Esophagus muscularis mucosa (tissue), 4 donors: ENCODE data around the gene KCNAB3. TPM values are rescaled to one million over a fixed set of nuclear protein-coding genes. Genes with fewer than 3 reads are reported as not detected.

Experiments
- DNase-seq: peaks from one replicate; pipeline ENCODE4 v3.0.0-alpha.2; 2017; ENCODE audit errors: extremely low spot score
- H3K27ac ChIP-seq, 4 donors: fragments of 200-600 bp; sonication (generic); replicated peaks in 1 of 4; 1 replicate in 3 of 4; 2 replicates in 1 of 4; pipeline ENCODE4 v1.5.1; 2016 to 2019; ENCODE audit warnings: mild to moderate bottlenecking in 1 of 4
- H3K27me3 ChIP-seq, 4 donors: fragments of 200-600 bp; sonication (generic); one replicate each; pipeline versions ENCODE4 v1.5.1 to v1.6.0; 2016 to 2019
- H3K36me3 ChIP-seq, 4 donors: fragments of 200-600 bp; sonication (generic); one replicate each; pipeline ENCODE4 v1.5.1; 2016 to 2019
- H3K4me1 ChIP-seq, 4 donors: fragments of 200-600 bp; sonication (generic); one replicate each; pipeline ENCODE4 v1.5.1; 2016 to 2019
- H3K4me3 ChIP-seq, 4 donors: fragments of 200-600 bp; sonication (generic); 1 replicate in 2 of 4; 2 replicates in 2 of 4; pipeline ENCODE4 v1.5.1; 2016 to 2019; ENCODE audit warnings: mild to moderate bottlenecking in 4 of 4, moderate library complexity in 1 of 4
- H3K9me3 ChIP-seq, 4 donors: fragments of 200-600 bp; sonication (generic); 1 replicate in 3 of 4; 2 replicates in 1 of 4; pipeline ENCODE4 v1.5.1; 2016 to 2019
- EP300 ChIP-seq: sonication (generic); formaldehyde crosslinking; IDR thresholded peaks from one replicate; pipeline ENCODE4 v1.6.1; 2017; ENCODE audit warnings: antibody characterized with exemption
- POLR2A ChIP-seq: fragments of 450-650 bp; IDR thresholded peaks from one replicate; pipeline ENCODE4 v1.6.1; 2017; ENCODE audit warnings: antibody characterized with exemption, moderate library complexity, mild to moderate bottlenecking, low read depth
- POLR2AphosphoS5 ChIP-seq, 2 donors: sonication (generic); formaldehyde crosslinking; IDR thresholded peaks; one replicate each; pipeline ENCODE4 v1.6.1; 2017; ENCODE audit warnings: antibody characterized with exemption in 2 of 2
- WGBS: methylation state at CpG from one replicate; pipeline ENCODE4 v1.1.5; 2018; 5-methylcytosine and 5-hydroxymethylcytosine counted together
- intact Hi-C: fragments of 100-400 bp; cut with DNase I; formaldehyde crosslinking; loops from one replicate; pipeline ENCODE4 v1.15.1; 2023
- total RNA-seq, 4 donors: library from RNA; depleted of rRNA; stranded (reverse); fragments of >200 nt; gene quantifications; one replicate each; pipeline versions ENCODE4 v1.1.0 to v1.2.1, GENCODE V29; 2016
- TF ChIP-seq, protein P1 (sequence below), 3 experiments: fragments of 200-600 bp in 2 of 3; fragments of 450-650 bp in 1 of 3; sonication (generic) in 2 of 3; IDR thresholded peaks; one replicate each; pipeline ENCODE4 v1.5.1; 2017 to 2019; ENCODE audit warnings: antibody characterized with exemption in 3 of 3, mild to moderate bottlenecking in 2 of 3, moderate library complexity in 1 of 3

KCNAB3 gene
- total RNA-seq, 4 donors from 2014 or later = 0.23 to 1.2 (median 0.41) TPM

GRCh38 chr17:7887038-7887481, 42.6 kb downstream of the KCNAB3 start:
- intact Hi-C loops = no loop called here
- WGBS = 2% methylated on average over 8 of the region's 8 CpGs
- H3K4me3 ChIP-seq = peak overlapping the region; percentile 84 to 93 (median 90)
- peaks cover 47 to 76% (median 72%) of the 10 kb centered on the region in 4 donors for H3K4me1 ChIP-seq
- no peaks in the 10 kb centered on the region for H3K27me3 ChIP-seq
- no peaks in the 10 kb centered on the region for H3K9me3 ChIP-seq
- peaks cover 0 to 15% (median 11%) of the 10 kb centered on the region in 4 donors for H3K36me3 ChIP-seq
- H3K27ac ChIP-seq = peak overlapping the region; percentile 90 to 96 (median 94)
- no peak for DNase-seq
- no peak for TF ChIP-seq EP300
- no peak for TF ChIP-seq POLR2AphosphoS5 (IDR thresholded peaks at IDR 0.05)
- TF ChIP-seq, protein P1, sequence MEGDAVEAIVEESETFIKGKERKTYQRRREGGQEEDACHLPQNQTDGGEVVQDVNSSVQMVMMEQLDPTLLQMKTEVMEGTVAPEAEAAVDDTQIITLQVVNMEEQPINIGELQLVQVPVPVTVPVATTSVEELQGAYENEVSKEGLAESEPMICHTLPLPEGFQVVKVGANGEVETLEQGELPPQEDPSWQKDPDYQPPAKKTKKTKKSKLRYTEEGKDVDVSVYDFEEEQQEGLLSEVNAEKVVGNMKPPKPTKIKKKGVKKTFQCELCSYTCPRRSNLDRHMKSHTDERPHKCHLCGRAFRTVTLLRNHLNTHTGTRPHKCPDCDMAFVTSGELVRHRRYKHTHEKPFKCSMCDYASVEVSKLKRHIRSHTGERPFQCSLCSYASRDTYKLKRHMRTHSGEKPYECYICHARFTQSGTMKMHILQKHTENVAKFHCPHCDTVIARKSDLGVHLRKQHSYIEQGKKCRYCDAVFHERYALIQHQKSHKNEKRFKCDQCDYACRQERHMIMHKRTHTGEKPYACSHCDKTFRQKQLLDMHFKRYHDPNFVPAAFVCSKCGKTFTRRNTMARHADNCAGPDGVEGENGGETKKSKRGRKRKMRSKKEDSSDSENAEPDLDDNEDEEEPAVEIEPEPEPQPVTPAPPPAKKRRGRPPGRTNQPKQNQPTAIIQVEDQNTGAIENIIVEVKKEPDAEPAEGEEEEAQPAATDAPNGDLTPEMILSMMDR (IDR thresholded peaks at IDR 0.05) = no peak
- no peak for TF ChIP-seq POLR2A

DNA sequence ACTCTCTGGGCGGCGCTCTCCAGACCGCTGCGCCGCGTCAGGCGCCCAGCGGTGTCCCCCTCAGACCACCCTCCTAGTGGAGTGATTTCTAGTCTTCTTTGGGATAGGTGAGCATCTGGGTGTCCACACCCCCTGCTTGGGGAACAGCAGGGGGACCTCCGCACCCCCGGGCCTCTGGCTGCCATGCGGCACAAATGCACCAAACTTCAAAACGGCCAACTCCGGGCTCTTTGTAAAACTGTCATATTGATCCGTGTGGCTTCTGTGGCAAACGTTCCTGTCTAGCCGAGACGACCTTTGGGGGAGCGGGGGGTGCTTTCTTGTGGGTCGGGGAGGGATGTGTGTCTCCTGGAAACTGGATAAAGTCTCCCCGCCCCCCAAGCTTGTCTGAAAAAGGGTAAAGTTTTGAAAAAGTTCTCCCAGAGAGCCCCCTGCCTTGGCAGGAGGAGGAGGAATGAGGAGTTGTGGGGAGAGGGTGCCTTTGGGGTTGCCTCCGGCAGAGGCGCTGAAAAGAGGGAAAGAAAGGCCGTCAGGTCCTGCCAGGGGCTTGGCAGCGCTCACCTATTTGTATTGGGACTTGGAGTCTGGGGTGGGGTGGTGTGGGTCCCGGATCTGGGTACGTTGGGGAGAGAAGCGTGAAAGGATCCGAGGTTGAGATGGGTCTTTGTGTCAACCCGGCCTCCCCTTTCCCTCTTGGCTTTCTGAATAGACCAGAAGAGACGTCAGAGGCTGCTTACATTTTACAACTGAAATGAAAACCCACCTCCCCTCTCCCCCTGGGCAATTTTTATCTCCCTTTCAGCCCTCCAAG, 43.2 kb downstream of the KCNAB3 start:
- H3K4me1 ChIP-seq = peaks cover 47 to 82% (median 78%) of the 10 kb centered on the region in 4 donors
- intact Hi-C loops = no loop called here
- H3K9me3 ChIP-seq = no peaks in the 10 kb centered on the region
- DNase-seq = no peak
- peak overlapping the region; percentile 84 to 93 (median 90) for H3K4me3 ChIP-seq
- TF ChIP-seq, protein P1 (IDR thresholded peaks at IDR 0.05) = no peak
- no peak for TF ChIP-seq EP300
- TF ChIP-seq POLR2AphosphoS5 (IDR thresholded peaks at IDR 0.05) = no peak
- H3K27ac ChIP-seq = peak overlapping the region; percentile 90 to 96 (median 94)
- H3K27me3 ChIP-seq = no peaks in the 10 kb centered on the region
- 3% methylated on average over 23 of the region's 30 CpGs for whole genome bisulfite sequencing
- H3K36me3 ChIP-seq = peaks cover 0 to 9% (median 9%) of the 10 kb centered on the region in 4 donors

- H3K36me3 ChIP-seq = peaks cover 0 to 5% (median 4%) of the 10 kb centered on the region in 4 donors
- intact Hi-C loops = loop anchor here (2.0 kb wide), 1 partner anchor 51 kb away; the partner anchor contains the start of gene KDM6B
- H3K9me3 ChIP-seq = no peaks in the 10 kb centered on the region
- no peak for DNase-seq
- TF ChIP-seq POLR2AphosphoS5 (IDR thresholded peaks at IDR 0.05) = peak in 1 of 2 donors; percentile 3
- TF ChIP-seq, protein P1 (IDR thresholded peaks at IDR 0.05) = no peak
- peaks cover 47 to 86% (median 81%) of the 10 kb centered on the region in 4 donors for H3K4me1 ChIP-seq
- peak overlapping the region; percentile 84 to 93 (median 90) for H3K4me3 ChIP-seq
- WGBS = 2% methylated on average over 8 of the region's 64 CpGs
- no peaks in the 10 kb centered on the region for H3K27me3 ChIP-seq
- peak overlapping the region; percentile 90 to 96 (median 94) for H3K27ac ChIP-seq
Observed at GRCh38 chr17:7885367-7886226, 44.1 kb downstream of the KCNAB3 start.

DNA sequence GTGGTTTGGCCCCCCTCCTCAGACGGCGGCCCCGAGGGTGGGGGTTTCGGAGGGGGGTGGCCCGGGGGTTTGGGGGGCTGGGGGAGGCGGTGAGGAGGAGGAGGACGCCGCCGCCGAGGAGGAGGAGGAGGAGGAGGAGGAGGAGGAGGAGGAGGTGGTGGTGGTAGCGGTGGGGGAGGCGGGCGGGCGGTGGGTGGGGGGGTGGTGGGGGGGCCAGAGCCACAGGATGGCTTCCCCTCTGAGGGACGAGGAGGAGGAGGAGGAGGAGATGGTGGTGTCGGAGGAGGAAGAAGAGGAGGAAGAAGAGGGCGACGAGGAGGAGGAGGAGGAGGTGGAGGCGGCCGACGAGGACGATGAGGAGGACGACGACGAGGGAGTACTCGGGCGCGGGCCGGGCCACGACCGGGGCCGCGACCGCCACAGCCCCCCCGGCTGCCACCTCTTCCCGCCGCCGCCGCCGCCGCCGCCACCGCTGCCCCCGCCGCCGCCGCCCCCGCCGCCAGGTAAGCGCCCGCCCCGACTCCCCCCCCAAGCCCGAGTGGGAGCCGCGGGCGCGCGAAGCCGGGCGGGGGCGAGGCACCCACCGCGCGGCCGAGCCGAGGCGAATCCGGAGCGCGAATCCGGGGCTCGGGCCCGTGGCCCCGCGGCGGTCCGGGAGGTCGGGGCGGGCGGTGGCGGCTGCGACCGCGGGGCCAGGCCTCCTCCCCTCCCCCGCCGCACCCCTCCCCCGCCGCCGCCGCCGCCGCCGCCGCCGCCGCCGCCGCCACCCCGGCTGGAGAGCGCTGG, 44.9 kb downstream of the KCNAB3 start:
- no peak for DNase-seq
- 1% methylated on average over 26 of the region's 100 CpGs for WGBS
- no peaks in the 10 kb centered on the region for H3K27me3 ChIP-seq
- intact Hi-C loops = loop anchor here (2.0 kb wide), 1 partner anchor 50 kb away; the partner anchor contains the start of gene KDM6B
- peaks cover 0 to 12% (median 9%) of the 10 kb centered on the region in 4 donors for H3K36me3 ChIP-seq
- peak overlapping the region; percentile 84 to 93 (median 90) for H3K4me3 ChIP-seq
- H3K4me1 ChIP-seq = peaks cover 42 to 81% (median 74%) of the 10 kb centered on the region in 4 donors
- TF ChIP-seq POLR2AphosphoS5 (IDR thresholded peaks at IDR 0.05) = no peak
- TF ChIP-seq, protein P1 (IDR thresholded peaks at IDR 0.05) = no peak
- TF ChIP-seq EP300 = no peak
- TF ChIP-seq POLR2A = no peak
- no peaks in the 10 kb centered on the region for H3K9me3 ChIP-seq
- H3K27ac ChIP-seq = peak overlapping the region; percentile 90 to 96 (median 94)
